Psoas muscle (tissue), 8 donors: ENCODE results near the gene HAO1. TPM values are rescaled to one million over a fixed set of nuclear protein-coding genes. Genes with fewer than 3 reads are reported as not detected.
A peak's percentile ranks its signal among the peaks of the same experiment; 100 is the strongest.

Experiments
- ATAC-seq, 4 donors: fragments of 200-7000 bp; cut with Tn5 transposase; one replicate each; pipeline ENCODE4 v1.9.1; 2020; ENCODE audit warnings: moderate library complexity in 3 of 4, mild to moderate bottlenecking in 2 of 4
- DNase-seq, 2 donors: peaks; one replicate each; pipeline ENCODE4 v3.0.0-alpha.2; 2020
- H3K27ac ChIP-seq: fragments of 200-600 bp; one replicate; pipeline ENCODE4 v1.8.0; 2022
- H3K27me3 ChIP-seq, 3 donors: fragments of 200-600 bp in 1 of 3; one replicate each; pipeline versions ENCODE4 v1.6.1 to v1.8.0; 2013 to 2022; ENCODE audit warnings: low read length in 2 of 3, mild to moderate bottlenecking in 2 of 3, moderate library complexity in 1 of 3; ENCODE audit not compliant: insufficient read depth in 3 of 3
- H3K36me3 ChIP-seq, 2 donors: fragments of 200-600 bp in 1 of 2; one replicate each; pipeline versions ENCODE4 v1.6.1 to v1.8.0; 2013 to 2022; ENCODE audit warnings: low read depth in 1 of 2, mild to moderate bottlenecking in 1 of 2, moderate library complexity in 1 of 2; ENCODE audit not compliant: insufficient read depth in 1 of 2
- H3K4me1 ChIP-seq: fragments of 200-600 bp; one replicate; pipeline ENCODE4 v1.8.0; 2022
- H3K4me3 ChIP-seq: fragments of 200-600 bp; one replicate; pipeline ENCODE4 v1.8.0; 2022; ENCODE audit warnings: mild to moderate bottlenecking
- H3K9me3 ChIP-seq: fragments of 200-600 bp; one replicate; pipeline ENCODE4 v1.8.0; 2022
- WGBS, 3 donors: extraction: QIAGEN DNeasy Blood & Tissue Kit; methylation state at CpG; one replicate each; pipeline versions ENCODE4 v1.1.6 to v1.1.7; 2013; 5-methylcytosine and 5-hydroxymethylcytosine counted together
- intact Hi-C, 2 donors: fragments of 100-400 bp; cut with DNase I; formaldehyde crosslinking; loops; one replicate each; pipeline versions ENCODE4 v1.11.0 to v1.14.2; 2022
- polyA plus RNA-seq, 3 donors: library from polyadenylated mRNA; stranded (reverse); fragments of 200-250 nt; gene quantifications; one replicate each; pipeline ENCODE4 v1.2.3, GENCODE V29; 2013
- total RNA-seq, 4 donors: library from RNA; stranded (reverse); fragmentation: NEBNext Ultra II Directional in 2 of 4; extraction: Animal tissue kit (Norgen Biotek cat#: 25700) in 2 of 4; gene quantifications; one replicate each; pipeline versions ENCODE4 v1.2.1 to v1.2.4, GENCODE V29; 2021 to 2023
- TF ChIP-seq, protein P1 (sequence below): fragments of 200-600 bp; IDR thresholded peaks from one replicate; pipeline ENCODE4 v1.8.0; 2022; ENCODE audit warnings: antibody characterized with exemption
- donor health status: healthy with polysubstance abuse.
- donor health status: DM: no; HTN: no; CAD: no; lungs with moderate emphysema.
- donor health status: Bipolar disorder and iron deficiency.
- donor health status: healthy.
- donor health status: DM: yes; HTN: yes; CAD: no.
- donor health status: DM: no; HTN: no; CAD: no.
- donor health status: DM: no; HTN: no; CAD: no.
- donor health status: DM: yes; HTN: yes; CAD: no.

The HAO1 gene
- total and polyA plus RNA-seq, 7 donors, result not detected

GRCh38 chr20:7935027-7935551, 5.2 kb downstream of the HAO1 start:
- TF ChIP-seq, protein P1, sequence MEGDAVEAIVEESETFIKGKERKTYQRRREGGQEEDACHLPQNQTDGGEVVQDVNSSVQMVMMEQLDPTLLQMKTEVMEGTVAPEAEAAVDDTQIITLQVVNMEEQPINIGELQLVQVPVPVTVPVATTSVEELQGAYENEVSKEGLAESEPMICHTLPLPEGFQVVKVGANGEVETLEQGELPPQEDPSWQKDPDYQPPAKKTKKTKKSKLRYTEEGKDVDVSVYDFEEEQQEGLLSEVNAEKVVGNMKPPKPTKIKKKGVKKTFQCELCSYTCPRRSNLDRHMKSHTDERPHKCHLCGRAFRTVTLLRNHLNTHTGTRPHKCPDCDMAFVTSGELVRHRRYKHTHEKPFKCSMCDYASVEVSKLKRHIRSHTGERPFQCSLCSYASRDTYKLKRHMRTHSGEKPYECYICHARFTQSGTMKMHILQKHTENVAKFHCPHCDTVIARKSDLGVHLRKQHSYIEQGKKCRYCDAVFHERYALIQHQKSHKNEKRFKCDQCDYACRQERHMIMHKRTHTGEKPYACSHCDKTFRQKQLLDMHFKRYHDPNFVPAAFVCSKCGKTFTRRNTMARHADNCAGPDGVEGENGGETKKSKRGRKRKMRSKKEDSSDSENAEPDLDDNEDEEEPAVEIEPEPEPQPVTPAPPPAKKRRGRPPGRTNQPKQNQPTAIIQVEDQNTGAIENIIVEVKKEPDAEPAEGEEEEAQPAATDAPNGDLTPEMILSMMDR, result no peak
- intact Hi-C loops, result loop anchor here in 1 of 2 donors (5.0 kb wide), 1 partner anchor 787 kb away; no protein-coding TSS in a partner anchor
- H3K27ac ChIP-seq, result no peak overlapping the region

DNA sequence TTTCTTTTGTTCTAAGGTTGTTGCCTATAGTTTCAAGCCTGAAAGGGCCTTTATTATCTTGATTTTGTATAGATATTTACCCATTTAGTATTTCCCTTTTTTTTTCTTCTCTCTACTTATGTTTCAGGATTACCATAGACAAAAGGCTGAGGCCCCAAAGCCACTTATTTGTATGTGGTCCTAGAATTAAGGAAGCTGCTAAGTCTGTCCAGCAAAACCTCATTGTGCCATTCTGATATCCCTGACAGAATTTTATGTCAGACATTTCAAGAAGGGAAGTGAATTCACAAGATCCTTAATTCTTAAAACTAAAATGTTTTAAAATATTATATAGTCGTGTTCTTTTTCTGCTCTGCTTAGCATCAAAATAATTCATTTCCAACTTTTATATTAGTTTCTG, 6.9 kb downstream of the HAO1 start:
- ATAC-seq, result no peak
- TF ChIP-seq, protein P1, result no peak
- H3K4me1 ChIP-seq, result no peaks in the 10 kb centered on the region
- no peak overlapping the region for H3K4me3 ChIP-seq
- intact Hi-C loops, result no loop called here
- 84 to 92% (median 86%) methylated on average over 1 of the region's 1 CpG for WGBS, 3 donors
- H3K36me3 ChIP-seq, result no peaks in the 10 kb centered on the region
- no peaks in the 10 kb centered on the region for H3K9me3 ChIP-seq
- H3K27me3 ChIP-seq, result no peaks in the 10 kb centered on the region
- H3K27ac ChIP-seq, result no peak overlapping the region
- no peak for DNase-seq

More at GRCh38 chr20:7935027-7935551, 5.2 kb downstream of the HAO1 start:
- WGBS, 3 donors, result 91 to 95% (median 92%) methylated on average over 4 of the region's 4 CpGs
- Histone ChIP-seq H3K27me3 (no peaks in the 10 kb centered on the region), H3K4me1 (no peaks in the 10 kb centered on the region), H3K4me3 (no peak overlapping the region), H3K9me3 (no peaks in the 10 kb centered on the region), H3K36me3 (no peaks in the 10 kb centered on the region)
- ATAC-seq, result no peak
- no peak for DNase-seq

GRCh38 chr20:7930343-7930742, 9.9 kb downstream of the HAO1 start:
- ATAC-seq (no peak), DNase-seq (no peak)
- no peak overlapping the region for H3K27ac ChIP-seq
- no peaks in the 10 kb centered on the region for H3K36me3 ChIP-seq
- H3K27me3 ChIP-seq, result no peaks in the 10 kb centered on the region
- H3K4me1 ChIP-seq, result no peaks in the 10 kb centered on the region
- TF ChIP-seq, protein P1, result no peak
- no peaks in the 10 kb centered on the region for H3K9me3 ChIP-seq
- intact Hi-C loops, result no loop called here
- H3K4me3 ChIP-seq, result no peak overlapping the region

DNA sequence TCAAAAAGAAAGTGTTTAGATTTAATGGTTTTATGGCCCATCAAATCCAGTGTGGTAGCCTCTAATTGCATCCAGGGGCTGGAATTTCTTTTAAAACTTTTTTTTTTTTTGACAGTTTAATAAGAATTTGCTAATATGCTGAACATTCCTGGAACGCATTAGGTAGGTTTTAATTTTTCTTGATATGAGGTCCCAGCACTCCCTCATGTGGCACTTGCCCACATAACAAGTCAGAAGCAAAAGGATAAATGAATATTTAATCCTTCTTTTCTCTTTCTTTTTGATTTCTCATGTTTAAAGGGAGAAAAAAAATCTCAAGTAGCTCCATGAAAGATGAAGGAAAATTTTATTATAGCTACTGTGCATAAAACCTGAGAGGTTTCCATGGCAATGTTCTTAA, 13.5 kb downstream of the HAO1 start:
- Histone ChIP-seq H3K27me3 (no peaks in the 10 kb centered on the region), H3K4me3 (no peak overlapping the region), H3K36me3 (no peaks in the 10 kb centered on the region), H3K4me1 (no peaks in the 10 kb centered on the region), H3K27ac (no peak overlapping the region), H3K9me3 (no peaks in the 10 kb centered on the region)
- DNase-seq, result no peak
- TF ChIP-seq, protein P1, result peak; percentile 22
- intact Hi-C loops, result no loop called here
- no peak for ATAC-seq
- 13 to 21% (median 14%) methylated on average over 1 of the region's 1 CpG for WGBS, 3 donors

DNA sequence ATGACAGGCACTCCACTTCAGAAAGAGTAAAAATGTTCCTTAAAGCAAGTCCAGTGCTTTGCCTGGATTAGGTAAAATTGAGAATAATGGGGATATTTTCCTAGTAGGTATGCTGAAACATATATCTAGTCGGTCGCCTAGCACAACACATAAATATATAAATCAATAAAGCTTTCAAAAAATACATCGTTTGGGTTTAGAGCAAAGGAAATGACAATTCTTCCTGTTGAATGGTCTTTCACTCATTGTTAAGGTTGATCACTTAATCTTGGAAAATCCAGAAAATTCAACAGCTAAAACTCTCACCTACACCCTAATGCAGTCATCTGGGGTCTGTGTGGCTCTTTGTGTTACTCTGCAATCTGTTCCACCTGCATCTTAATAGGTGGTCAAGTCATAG, 13.9 kb downstream of the HAO1 start:
- DNase-seq (no peak), ATAC-seq (no peak)
- WGBS, 3 donors, result 46 to 57% (median 51%) methylated on average over 3 of the region's 3 CpGs
- Histone ChIP-seq H3K9me3 (no peaks in the 10 kb centered on the region), H3K27me3 (no peaks in the 10 kb centered on the region), H3K27ac (no peak overlapping the region), H3K4me1 (no peaks in the 10 kb centered on the region), H3K4me3 (no peak overlapping the region), H3K36me3 (no peaks in the 10 kb centered on the region)
- intact Hi-C loops, result no loop called here
- TF ChIP-seq, protein P1, result no peak
